Cardiac fibroblast (primary cell): ENCODE results near the gene PODN.

Experiments
- DNase-seq, 2 donors: peaks; one replicate each; pipeline versions ENCODE4 v3.0.0 to v3.0.0-alpha.2; 2010; ENCODE audit warnings: low read depth in 2 of 2
- H3K4me3 ChIP-seq, 2 donors: replicated peaks in 1 of 2; 1 replicate in 1 of 2; 2 replicates in 1 of 2; pipeline ENCODE4 v1.5.1; 2011; ENCODE audit warnings: low read depth in 2 of 2, low read length in 2 of 2, mild to moderate bottlenecking in 2 of 2, moderate library complexity in 1 of 2
- CTCF ChIP-seq: IDR thresholded peaks from one replicate; pipeline ENCODE4 v1.5.1; 2011; ENCODE audit warnings: low read depth, mild to moderate bottlenecking, low read length, inconsistent platforms

Gene PODN

GRCh38 chr1:53107570-53108322, 45.7 kb downstream of the PODN start:
- H3K4me3 ChIP-seq = no peak overlapping the region
- no peak for TF ChIP-seq CTCF
- peak; percentile 75 to 90 for DNase-seq

GRCh38 chr1:53108646-53109580, 46.9 kb downstream of the PODN start:
- no peak overlapping the region for H3K4me3 ChIP-seq
- TF ChIP-seq CTCF = no peak
- peak; percentile 16 to 63 for DNase-seq

- no peak overlapping the region for H3K4me3 ChIP-seq
- TF ChIP-seq CTCF = no peak
- peak; percentile 37 to 54 for DNase-seq
These were observed 48.5 kb downstream of the PODN start for GRCh38 chr1:53110370-53111072.

GRCh38 chr1:53111073-53111556, 49.1 kb downstream of the PODN start:
- H3K4me3 ChIP-seq = no peak overlapping the region
- TF ChIP-seq CTCF = no peak
- peak; percentile 29 to 39 for DNase-seq

- no peak overlapping the region for H3K4me3 ChIP-seq
- no peak for DNase-seq
- TF ChIP-seq CTCF = no peak
These were observed 49.7 kb downstream of the PODN start for GRCh38 chr1:53111693-53112092.

- peak; percentile 90 to 92 for DNase-seq
- H3K4me3 ChIP-seq = no peak overlapping the region
- TF ChIP-seq CTCF = no peak
These were observed 50.3 kb downstream of the PODN start for GRCh38 chr1:53112271-53112774.
